Measurements from ENCODE around the gene LRRC74A. TPM values are rescaled to one million over a fixed set of nuclear protein-coding genes. Genes with fewer than 3 reads are reported as not detected.

The LRRC74A gene
- total and polyA plus RNA-seq, 10 of the 15 experiments (the other 5 are each of a cell fraction or from before 2014, with no cell fraction given), result not detected

DNA sequence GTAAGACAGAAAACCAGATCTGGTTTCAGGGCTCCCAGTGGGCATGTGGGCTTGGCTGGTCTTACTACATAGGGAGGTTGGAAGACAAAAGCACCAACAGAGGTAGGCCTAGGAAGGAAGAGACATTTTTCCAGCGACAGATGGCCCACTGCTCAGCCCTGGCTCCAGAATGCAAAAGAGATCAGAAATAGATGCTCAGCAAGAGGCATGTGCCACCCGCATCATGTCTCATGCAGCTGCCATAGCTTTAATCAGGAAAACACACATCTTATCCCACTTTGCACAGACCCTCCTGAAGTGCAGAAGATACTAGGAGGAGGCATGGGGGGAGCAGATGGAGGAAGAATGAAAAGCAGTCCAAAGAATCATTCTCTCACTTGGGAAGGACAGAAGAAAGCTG, 39.6 kb upstream of the LRRC74A start:
- SMC1A ChIA-PET (ENCODE audit: uncharacterized antibody, unreplicated experiment), result no interaction called here
- no peak overlapping the region for H3K9ac ChIP-seq (ENCODE audit: control insufficient read depth, insufficient read depth, low read length)
- CTCF ChIA-PET, result interaction anchor here (1.6 to 8.9 kb wide), 3 partner anchors 25 to 284 kb away, joined by 5 to 136 read pairs (median 6); no protein-coding TSS in a partner anchor
- TF ChIP-seq BMI1 (IDR thresholded peaks at IDR 0.05; ENCODE audit: borderline replicate concordance), result no peak
- no peak for TF ChIP-seq CBFB (IDR thresholded peaks at IDR 0.05; ENCODE audit: low read depth)
- no peak for TF ChIP-seq POLR2A (IDR thresholded peaks at IDR 0.05; ENCODE audit: low read depth, low read length)
- TF ChIP-seq PKNOX1 (IDR thresholded peaks at IDR 0.05), result no peak
- TF ChIP-seq SMC3 (IDR thresholded peaks at IDR 0.05; ENCODE audit: borderline replicate concordance, low read length), result no peak
- no peak for TF ChIP-seq ZNF274 (IDR thresholded peaks at IDR 0.05; ENCODE audit: insufficient read depth, insufficient read length)
- no peak for TF ChIP-seq RFX5 (IDR thresholded peaks at IDR 0.05; ENCODE audit: low read depth, low read length)
- TF ChIP-seq ZNF24 (IDR thresholded peaks at IDR 0.05), result no peak
- no peak for TF ChIP-seq BRCA1 (IDR thresholded peaks at IDR 0.05; ENCODE audit: low read depth, low read length)
- TF ChIP-seq NFYA (IDR thresholded peaks at IDR 0.05; ENCODE audit: borderline replicate concordance, low read depth, low read length), result no peak
- TF ChIP-seq CHD1 (IDR thresholded peaks at IDR 0.05; ENCODE audit: low read depth, low read length), result no peak
- TF ChIP-seq SP1 (IDR thresholded peaks at IDR 0.05; ENCODE audit: low read depth, low read length), result no peak
- no peak for TF ChIP-seq USF2 (IDR thresholded peaks at IDR 0.05; ENCODE audit: borderline replicate concordance, low read depth, low read length)
- TF ChIP-seq, protein P1, sequence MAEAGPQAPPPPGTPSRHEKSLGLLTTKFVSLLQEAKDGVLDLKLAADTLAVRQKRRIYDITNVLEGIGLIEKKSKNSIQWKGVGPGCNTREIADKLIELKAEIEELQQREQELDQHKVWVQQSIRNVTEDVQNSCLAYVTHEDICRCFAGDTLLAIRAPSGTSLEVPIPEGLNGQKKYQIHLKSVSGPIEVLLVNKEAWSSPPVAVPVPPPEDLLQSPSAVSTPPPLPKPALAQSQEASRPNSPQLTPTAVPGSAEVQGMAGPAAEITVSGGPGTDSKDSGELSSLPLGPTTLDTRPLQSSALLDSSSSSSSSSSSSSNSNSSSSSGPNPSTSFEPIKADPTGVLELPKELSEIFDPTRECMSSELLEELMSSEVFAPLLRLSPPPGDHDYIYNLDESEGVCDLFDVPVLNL (IDR thresholded peaks at IDR 0.05; ENCODE audit: low read depth, low read length), result no peak
- no peak for TF ChIP-seq MYB (IDR thresholded peaks at IDR 0.05; ENCODE audit: borderline replicate concordance, low read depth, low read length)
- no peak for TF ChIP-seq YBX1 (IDR thresholded peaks at IDR 0.05)
- no peak for TF ChIP-seq ZNF622 (IDR thresholded peaks at IDR 0.05)
- no peak for TF ChIP-seq ATF2 (IDR thresholded peaks at IDR 0.05; ENCODE audit: low read length)
- RAD21 ChIA-PET (ENCODE audit: unreplicated experiment), result no interaction called here
- H3K36me3 ChIP-seq (ENCODE audit: control insufficient read depth in 2 of 2, insufficient read depth in 2 of 2, low read length in 1 of 2), result peaks cover 12 to 14% of the 10 kb centered on the region in 2 experiments
- H3K4me3 ChIP-seq, result no peak overlapping the region
- H3K27ac ChIP-seq (ENCODE audit: control insufficient read depth, insufficient read depth), result no peak overlapping the region
- FAIRE-seq (no peak), DNase-seq (ENCODE audit: low read depth, low spot score) (no peak), ATAC-seq (no peak)
- no peaks in the 10 kb centered on the region for H3K27me3 ChIP-seq (replicated peaks in 1 of 2; ENCODE audit: control insufficient read depth in 2 of 2, insufficient read depth in 2 of 2, low read length in 1 of 2)
- H2AFZ ChIP-seq (ENCODE audit: control insufficient read depth, low read depth, low read length), result no peak overlapping the region
- BruUV-seq (replicated peaks), result no TSS peak
- H3K4me1 ChIP-seq (ENCODE audit: control insufficient read depth, insufficient read depth, low read length), result peaks cover 15% of the 10 kb centered on the region
- in situ Hi-C loops (cut with MboI), result no loop called here
- POLR2A ChIA-PET, result interaction anchor here (0.7 kb wide), 1 partner anchor 281 kb away, joined by 8 read pairs; no protein-coding TSS in a partner anchor
- H3K4me2 ChIP-seq (ENCODE audit: control insufficient read depth, insufficient read depth), result no peak overlapping the region
- 96% methylated on average over 2 of the region's 2 CpGs for WGBS (ENCODE audit: insufficient coverage, insufficient replicate concordance, low lambda C conversion rate, missing lambda C conversion rate)
- no peaks in the 10 kb centered on the region for H3K79me2 ChIP-seq (ENCODE audit: control insufficient read depth, insufficient read depth, low read length)
- no peaks in the 10 kb centered on the region for H3K9me3 ChIP-seq (replicated peaks; ENCODE audit: control insufficient read depth, insufficient read depth, low read length)
- H4K20me1 ChIP-seq (ENCODE audit: control insufficient read depth, insufficient read depth), result no peaks in the 10 kb centered on the region
- intact Hi-C loops (cut with micrococcal nuclease; ENCODE audit: unreplicated experiment), result no loop called here
